Peyer's patch (tissue), 4 donors: ENCODE data around the gene GLO1.

ENCODE experiments used
- POLR2A ChIP-seq, 2 donors: fragments of 450-650 bp; IDR thresholded peaks; one replicate each; pipeline ENCODE4 v1.5.1; 2017; ENCODE audit warnings: antibody characterized with exemption in 2 of 2, mild to moderate bottlenecking in 2 of 2, moderate library complexity in 2 of 2
- TF ChIP-seq, protein P1 (sequence below), 6 experiments: fragments of 450-650 bp in 4 of 6; fragments of 200-600 bp in 2 of 6; sonication (generic) in 1 of 6; IDR thresholded peaks; one replicate each; pipeline ENCODE4 v1.5.1; 2017 to 2019; ENCODE audit warnings: antibody characterized with exemption in 6 of 6, mild to moderate bottlenecking in 3 of 6, moderate library complexity in 1 of 6

DNA sequence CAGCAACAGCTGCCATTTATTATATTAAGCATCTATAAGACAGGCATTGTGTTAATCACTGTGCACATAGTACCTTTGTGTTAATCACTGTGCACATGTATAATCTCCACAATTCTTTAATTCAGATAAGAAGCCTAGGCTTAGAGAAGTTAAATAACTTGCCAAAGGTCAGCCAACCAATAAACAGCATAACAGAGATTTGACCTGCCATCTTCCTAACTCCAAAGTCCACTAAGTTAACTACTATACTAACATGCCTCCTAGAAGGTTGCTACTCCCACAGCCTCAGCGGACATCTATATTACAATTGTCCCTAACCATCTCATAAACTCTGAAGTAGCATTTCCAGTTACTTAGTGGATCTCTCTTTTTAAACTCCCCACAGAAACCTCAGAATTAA lies 66.9 kb downstream of the GLO1 start:
- TF ChIP-seq, protein P1, sequence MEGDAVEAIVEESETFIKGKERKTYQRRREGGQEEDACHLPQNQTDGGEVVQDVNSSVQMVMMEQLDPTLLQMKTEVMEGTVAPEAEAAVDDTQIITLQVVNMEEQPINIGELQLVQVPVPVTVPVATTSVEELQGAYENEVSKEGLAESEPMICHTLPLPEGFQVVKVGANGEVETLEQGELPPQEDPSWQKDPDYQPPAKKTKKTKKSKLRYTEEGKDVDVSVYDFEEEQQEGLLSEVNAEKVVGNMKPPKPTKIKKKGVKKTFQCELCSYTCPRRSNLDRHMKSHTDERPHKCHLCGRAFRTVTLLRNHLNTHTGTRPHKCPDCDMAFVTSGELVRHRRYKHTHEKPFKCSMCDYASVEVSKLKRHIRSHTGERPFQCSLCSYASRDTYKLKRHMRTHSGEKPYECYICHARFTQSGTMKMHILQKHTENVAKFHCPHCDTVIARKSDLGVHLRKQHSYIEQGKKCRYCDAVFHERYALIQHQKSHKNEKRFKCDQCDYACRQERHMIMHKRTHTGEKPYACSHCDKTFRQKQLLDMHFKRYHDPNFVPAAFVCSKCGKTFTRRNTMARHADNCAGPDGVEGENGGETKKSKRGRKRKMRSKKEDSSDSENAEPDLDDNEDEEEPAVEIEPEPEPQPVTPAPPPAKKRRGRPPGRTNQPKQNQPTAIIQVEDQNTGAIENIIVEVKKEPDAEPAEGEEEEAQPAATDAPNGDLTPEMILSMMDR (IDR thresholded peaks at IDR 0.05): no peak
- no peak for TF ChIP-seq POLR2A (IDR thresholded peaks at IDR 0.05)
